HG03159 (cell line): ENCODE measurements around the gene RIMBP2.
"Not testable (repeated sequence)": the region's sequence is repeated elsewhere in the genome, so short reads cannot be mapped to it uniquely, and the experiment has no call there.

Experiments
- ATAC-seq: cut with Tn5 transposase; IDR thresholded peaks from one replicate; pipeline ENCODE4 v1.9.1; 2021; ENCODE audit warnings: mild to moderate bottlenecking, moderate library complexity; ENCODE audit not compliant: unreplicated experiment

Gene RIMBP2

GRCh38 chr12:130609966-130610365, 106.1 kb downstream of the RIMBP2 start:
- no peak for ATAC-seq

- no peak for ATAC-seq
Observed at GRCh38 chr12:130608831-130609230, 107.3 kb downstream of the RIMBP2 start.

- no peak for ATAC-seq
Observed at GRCh38 chr12:130608132-130608531, 108.0 kb downstream of the RIMBP2 start.

- ATAC-seq: no peak
Observed at GRCh38 chr12:130606231-130606630, 109.9 kb downstream of the RIMBP2 start.

- no peak for ATAC-seq
Observed at GRCh38 chr12:130603396-130603965, 112.6 kb downstream of the RIMBP2 start.

GRCh38 chr12:130602251-130602650, 113.8 kb downstream of the RIMBP2 start:
- no peak for ATAC-seq

GRCh38 chr12:130601327-130601726, 114.8 kb downstream of the RIMBP2 start:
- ATAC-seq: no peak

- no peak for ATAC-seq
Observed at GRCh38 chr12:130596241-130596640, 119.9 kb downstream of the RIMBP2 start.

GRCh38 chr12:130595566-130595965, 120.5 kb downstream of the RIMBP2 start:
- ATAC-seq: no peak

GRCh38 chr12:130593056-130593455, 123.0 kb downstream of the RIMBP2 start:
- ATAC-seq: no peak

- no peak for ATAC-seq
Observed at GRCh38 chr12:130592641-130593040, 123.5 kb downstream of the RIMBP2 start.

GRCh38 chr12:130591736-130592135, 124.4 kb downstream of the RIMBP2 start:
- ATAC-seq: no peak

GRCh38 chr12:130590685-130591084, 125.4 kb downstream of the RIMBP2 start:
- ATAC-seq: no peak

- no peak for ATAC-seq
Observed at GRCh38 chr12:130589540-130590317, 126.4 kb downstream of the RIMBP2 start.

- ATAC-seq: no peak
Observed at GRCh38 chr12:130588696-130589539, 127.2 kb downstream of the RIMBP2 start.

GRCh38 chr12:130587966-130588365, 128.1 kb downstream of the RIMBP2 start:
- no peak for ATAC-seq

GRCh38 chr12:130584475-130584874, 131.6 kb downstream of the RIMBP2 start:
- not testable (repeated sequence) for ATAC-seq

GRCh38 chr12:130583800-130584199, 132.3 kb downstream of the RIMBP2 start:
- no peak for ATAC-seq

- no peak for ATAC-seq
Observed at GRCh38 chr12:130583317-130583716, 132.8 kb downstream of the RIMBP2 start.

GRCh38 chr12:130582286-130582685, 133.8 kb downstream of the RIMBP2 start:
- ATAC-seq: no peak

- ATAC-seq: no peak
Observed at GRCh38 chr12:130581782-130582181, 134.3 kb downstream of the RIMBP2 start.

- no peak for ATAC-seq
Observed at GRCh38 chr12:130579231-130579630, 136.9 kb downstream of the RIMBP2 start.
